CD4-positive, alpha-beta memory T cell (primary cell): Measurements from ENCODE around the gene CEP112. TPM values are rescaled to one million over a fixed set of nuclear protein-coding genes. Genes with fewer than 3 reads are reported as not detected.

ENCODE experiments used
- CTCF ChIA-PET: fragments of 350-600 bp; sonication (Branson Sonifier 250); formaldehyde crosslinking; loops from one replicate; lab custom pipeline; 2021; ENCODE audit warnings: inconsistent platforms; ENCODE audit not compliant: partially characterized antibody; lab: Charles Lee
- POLR2A ChIA-PET: fragments of 350-600 bp; sonication (Branson Sonifier 250); formaldehyde crosslinking; loops from one replicate; lab custom pipeline; 2021; ENCODE audit not compliant: partially characterized antibody; lab: Charles Lee
- DNase-seq, 5 donors: peaks; one replicate each; pipeline versions ENCODE4 v3.0.0 to v3.0.0-alpha.2; 2020 to 2022; ENCODE audit warnings: mixed read lengths in 1 of 5
- H3K27ac ChIP-seq: one replicate; pipeline ENCODE4 v1.7.0; 2013; ENCODE audit warnings: low read depth, low read length
- H3K27me3 ChIP-seq: 2 replicates; pipeline ENCODE4 v1.7.0; 2013; ENCODE audit warnings: mild to moderate bottlenecking, low read length, moderate library complexity; ENCODE audit not compliant: insufficient read depth
- H3K36me3 ChIP-seq: 2 replicates; pipeline ENCODE4 v1.7.0; 2013; ENCODE audit warnings: mild to moderate bottlenecking, low read length, moderate library complexity; ENCODE audit not compliant: insufficient read depth
- H3K4me1 ChIP-seq: 2 replicates; pipeline ENCODE4 v1.7.0; 2013; ENCODE audit warnings: mild to moderate bottlenecking, low read length, moderate library complexity; ENCODE audit not compliant: insufficient read depth
- H3K4me3 ChIP-seq, 2 donors: one replicate each; pipeline ENCODE4 v1.7.0; 2013; ENCODE audit warnings: low read length in 2 of 2, mild to moderate bottlenecking in 1 of 2
- H3K9me3 ChIP-seq, 2 donors: one replicate each; pipeline ENCODE4 v1.7.0; 2013; ENCODE audit warnings: low read length in 2 of 2, control low read depth in 1 of 2; ENCODE audit not compliant: control insufficient read depth in 1 of 2
- H3K27ac Mint-ChIP-seq, 7 donors: one replicate each; pipeline ENCODE4 v1.8.0; 2020 to 2021; ENCODE audit warnings: mixed read lengths in 7 of 7, mild to moderate bottlenecking in 6 of 7, inconsistent platforms in 3 of 7, moderate library complexity in 3 of 7
- H3K27me3 Mint-ChIP-seq, 2 donors: one replicate each; pipeline ENCODE4 v1.8.0; 2020 to 2021; ENCODE audit warnings: mixed read lengths in 2 of 2
- H3K36me3 Mint-ChIP-seq, 2 donors: one replicate each; pipeline ENCODE4 v1.8.0; 2020 to 2021; ENCODE audit warnings: mixed read lengths in 2 of 2, inconsistent platforms in 1 of 2, mild to moderate bottlenecking in 1 of 2
- H3K4me1 Mint-ChIP-seq, 4 donors: one replicate each; pipeline ENCODE4 v1.8.0; 2020 to 2021; ENCODE audit warnings: mixed read lengths in 4 of 4, mild to moderate bottlenecking in 1 of 4
- H3K4me3 Mint-ChIP-seq, 8 donors: one replicate each; pipeline ENCODE4 v1.8.0; 2020 to 2021; ENCODE audit warnings: mixed read lengths in 8 of 8, mild to moderate bottlenecking in 7 of 8, moderate library complexity in 6 of 8, inconsistent platforms in 3 of 8
- H3K9me3 Mint-ChIP-seq, 8 donors: one replicate each; pipeline ENCODE4 v1.8.0; 2020 to 2021; ENCODE audit warnings: mixed read lengths in 8 of 8, mild to moderate bottlenecking in 5 of 8, inconsistent platforms in 3 of 8, moderate library complexity in 1 of 8
- intact Hi-C: fragments of 100-400 bp; cut with micrococcal nuclease; formaldehyde crosslinking; loops from one replicate; pipeline ENCODE4 v1.15.1; 2023
- polyA plus RNA-seq, 2 donors: library from polyadenylated mRNA; unstranded; fragments of 300-500 nt; fragmentation: Illumina TruSeq; gene quantifications; one replicate each; pipeline ENCODE4 v1.2.3, GENCODE V29; 2021
- total RNA-seq, 2 experiments: library from RNA; stranded (reverse); gene quantifications; one replicate each; pipeline ENCODE4 v1.2.3, GENCODE V29; 2021

The CEP112 gene
- total and polyA plus RNA-seq, 4 experiments from 2014 or later = 0.34 to 3.9 (median 1.4) TPM

GRCh38 chr17:65898651-65899050 lies 293.3 kb downstream of the CEP112 start:
- Mint-ChIP-seq H3K9me3 (no peaks in the 10 kb centered on the region), H3K27ac (no peak overlapping the region), H3K36me3 (no peaks in the 10 kb centered on the region), H3K4me1 (no peaks in the 10 kb centered on the region), H3K27me3 (no peaks in the 10 kb centered on the region), H3K4me3 (no peak overlapping the region)
- ChIA-PET POLR2A (no interaction called here), CTCF (no interaction called here)
- intact Hi-C loops = no loop called here
- no peak overlapping the region for H3K4me3 ChIP-seq
- no peaks in the 10 kb centered on the region for H3K27me3 ChIP-seq
- H3K9me3 ChIP-seq = no peaks in the 10 kb centered on the region
- H3K4me1 ChIP-seq = no peaks in the 10 kb centered on the region
- no peaks in the 10 kb centered on the region for H3K36me3 ChIP-seq
- DNase-seq = no peak
- H3K27ac ChIP-seq = no peak overlapping the region

DNA sequence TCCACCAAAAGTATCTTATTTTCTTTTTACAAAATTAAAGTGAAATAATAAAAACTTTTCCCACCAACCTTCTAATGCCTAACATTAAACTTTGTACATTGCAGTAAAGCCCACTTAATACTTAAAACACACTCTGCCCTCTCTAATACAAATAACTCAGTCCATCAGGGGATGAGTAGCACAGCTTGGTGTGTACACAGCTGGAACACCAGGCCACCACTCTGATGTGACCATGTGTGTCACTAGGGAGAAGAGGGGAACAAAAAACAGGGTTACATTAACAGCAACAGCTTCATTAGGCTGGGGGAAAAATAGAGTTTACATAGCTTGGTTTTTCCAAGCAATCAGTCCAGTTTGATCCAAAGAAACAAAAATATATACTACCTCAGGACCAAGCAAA lies 295.0 kb downstream of the CEP112 start:
- intact Hi-C loops = no loop called here
- H3K4me1 ChIP-seq = no peaks in the 10 kb centered on the region
- no peaks in the 10 kb centered on the region for H3K9me3 ChIP-seq
- no peaks in the 10 kb centered on the region for H3K27me3 ChIP-seq
- POLR2A ChIA-PET = no interaction called here
- no peaks in the 10 kb centered on the region for H3K27me3 Mint-ChIP-seq
- no peak overlapping the region for H3K4me3 ChIP-seq
- no peak overlapping the region for H3K27ac Mint-ChIP-seq
- no peaks in the 10 kb centered on the region for H3K36me3 Mint-ChIP-seq
- CTCF ChIA-PET = no interaction called here
- H3K36me3 ChIP-seq = no peaks in the 10 kb centered on the region
- H3K27ac ChIP-seq = no peak overlapping the region
- no peak for DNase-seq
- H3K4me1 Mint-ChIP-seq = no peaks in the 10 kb centered on the region
- no peaks in the 10 kb centered on the region for H3K9me3 Mint-ChIP-seq
- H3K4me3 Mint-ChIP-seq = no peak overlapping the region

DNA sequence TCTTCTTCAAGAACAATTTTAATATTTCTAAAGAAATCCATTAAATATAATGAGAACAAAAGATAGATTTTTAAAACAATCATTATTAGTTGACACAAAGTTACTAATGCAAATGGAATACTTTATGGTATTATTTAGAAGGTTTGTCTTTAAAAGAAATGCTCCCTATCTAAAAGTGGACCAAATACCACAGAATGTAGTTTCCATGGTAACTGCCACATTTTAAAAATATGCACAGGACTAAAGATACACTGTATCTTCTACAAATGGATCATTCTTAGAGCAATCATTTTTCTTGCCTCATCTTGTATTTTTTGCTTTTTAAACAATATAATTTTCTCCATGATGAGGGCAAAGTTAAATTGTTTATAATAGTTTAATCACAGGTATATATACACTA lies 296.0 kb downstream of the CEP112 start:
- no peaks in the 10 kb centered on the region for H3K4me1 Mint-ChIP-seq
- no peaks in the 10 kb centered on the region for H3K9me3 Mint-ChIP-seq
- Histone ChIP-seq H3K4me3 (no peak overlapping the region), H3K27ac (no peak overlapping the region), H3K9me3 (no peaks in the 10 kb centered on the region), H3K4me1 (no peaks in the 10 kb centered on the region), H3K27me3 (no peaks in the 10 kb centered on the region), H3K36me3 (no peaks in the 10 kb centered on the region)
- ChIA-PET CTCF (no interaction called here), POLR2A (no interaction called here)
- H3K4me3 Mint-ChIP-seq = no peak overlapping the region
- no peaks in the 10 kb centered on the region for H3K36me3 Mint-ChIP-seq
- no peaks in the 10 kb centered on the region for H3K27me3 Mint-ChIP-seq
- no peak overlapping the region for H3K27ac Mint-ChIP-seq
- DNase-seq = no peak
- intact Hi-C loops = no loop called here

- Histone ChIP-seq H3K36me3 (no peaks in the 10 kb centered on the region), H3K4me1 (no peaks in the 10 kb centered on the region), H3K4me3 (no peak overlapping the region), H3K9me3 (no peaks in the 10 kb centered on the region), H3K27me3 (no peaks in the 10 kb centered on the region), H3K27ac (no peak overlapping the region)
- POLR2A ChIA-PET = no interaction called here
- H3K27ac Mint-ChIP-seq = no peak overlapping the region
- no peaks in the 10 kb centered on the region for H3K4me1 Mint-ChIP-seq
- H3K4me3 Mint-ChIP-seq = no peak overlapping the region
- H3K36me3 Mint-ChIP-seq = no peaks in the 10 kb centered on the region
- H3K9me3 Mint-ChIP-seq = no peaks in the 10 kb centered on the region
- CTCF ChIA-PET = no interaction called here
- intact Hi-C loops = no loop called here
- H3K27me3 Mint-ChIP-seq = no peaks in the 10 kb centered on the region
- no peak for DNase-seq
These were observed 298.1 kb downstream of the CEP112 start for GRCh38 chr17:65893692-65894279.

- Histone ChIP-seq H3K9me3 (no peaks in the 10 kb centered on the region), H3K27me3 (no peaks in the 10 kb centered on the region), H3K4me1 (no peaks in the 10 kb centered on the region), H3K4me3 (no peak overlapping the region), H3K27ac (no peak overlapping the region), H3K36me3 (no peaks in the 10 kb centered on the region)
- CTCF ChIA-PET = no interaction called here
- Mint-ChIP-seq H3K4me1 (no peaks in the 10 kb centered on the region), H3K9me3 (no peaks in the 10 kb centered on the region), H3K27me3 (no peaks in the 10 kb centered on the region), H3K36me3 (no peaks in the 10 kb centered on the region), H3K4me3 (no peak overlapping the region), H3K27ac (no peak overlapping the region)
- POLR2A ChIA-PET = no interaction called here
- DNase-seq = no peak
- intact Hi-C loops = no loop called here
These were observed 299.0 kb downstream of the CEP112 start for GRCh38 chr17:65892912-65893377.

DNA sequence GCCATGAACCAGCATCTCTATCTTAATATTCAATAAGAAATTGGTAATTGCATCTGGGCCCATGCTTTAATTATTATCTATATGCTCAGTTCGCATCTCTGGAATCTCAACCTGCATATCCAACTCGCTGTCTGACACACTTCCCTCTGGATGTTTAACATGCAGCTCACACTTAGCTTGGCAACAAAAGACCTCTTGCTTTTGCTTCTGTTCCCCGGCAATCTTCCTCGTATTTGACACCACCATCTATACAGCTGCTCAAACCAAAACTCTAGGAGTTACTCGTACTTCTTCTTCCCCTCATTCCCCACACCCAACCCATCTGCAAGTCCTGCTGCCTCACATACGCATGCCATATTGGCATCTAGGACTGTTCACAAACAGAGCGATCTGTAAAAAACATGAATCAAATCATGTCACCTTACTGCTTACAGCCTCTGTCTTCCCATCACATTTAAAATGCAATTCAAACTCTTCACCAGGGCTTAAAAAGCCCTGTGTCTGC lies 300.6 kb downstream of the CEP112 start:
- Mint-ChIP-seq H3K36me3 (no peaks in the 10 kb centered on the region), H3K4me3 (no peak overlapping the region), H3K9me3 (no peaks in the 10 kb centered on the region), H3K27me3 (no peaks in the 10 kb centered on the region), H3K4me1 (no peaks in the 10 kb centered on the region), H3K27ac (no peak overlapping the region)
- Histone ChIP-seq H3K4me1 (no peaks in the 10 kb centered on the region), H3K36me3 (no peaks in the 10 kb centered on the region), H3K27ac (no peak overlapping the region), H3K27me3 (no peaks in the 10 kb centered on the region), H3K9me3 (no peaks in the 10 kb centered on the region), H3K4me3 (no peak overlapping the region)
- no peak for DNase-seq
- intact Hi-C loops = no loop called here
- CTCF ChIA-PET = no interaction called here
- POLR2A ChIA-PET = no interaction called here

DNA sequence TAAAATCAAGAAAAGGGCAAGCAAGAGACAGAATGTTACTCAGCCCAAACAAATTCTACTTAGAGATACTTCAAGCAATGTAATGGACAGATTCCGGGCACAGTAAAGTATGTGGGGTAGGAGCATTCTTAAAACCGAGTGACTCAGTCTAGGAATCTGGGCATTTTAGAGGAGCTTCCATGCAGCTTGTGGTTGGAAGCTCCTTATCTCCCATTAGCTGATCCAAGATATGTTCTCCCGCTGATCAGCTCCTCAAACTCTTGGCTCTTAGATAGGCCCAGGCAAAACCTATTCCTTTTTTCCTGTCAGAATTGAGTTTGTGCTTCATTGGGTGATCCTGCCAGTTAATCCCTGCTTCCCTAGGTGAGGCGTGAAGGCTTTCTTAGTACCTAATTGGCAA lies 303.3 kb downstream of the CEP112 start:
- Mint-ChIP-seq H3K27me3 (no peaks in the 10 kb centered on the region), H3K9me3 (no peaks in the 10 kb centered on the region), H3K4me3 (no peak overlapping the region), H3K4me1 (no peaks in the 10 kb centered on the region), H3K36me3 (no peaks in the 10 kb centered on the region), H3K27ac (no peak overlapping the region)
- H3K27me3 ChIP-seq = no peaks in the 10 kb centered on the region
- H3K4me1 ChIP-seq = no peaks in the 10 kb centered on the region
- no peak overlapping the region for H3K27ac ChIP-seq
- no peak overlapping the region for H3K4me3 ChIP-seq
- POLR2A ChIA-PET = no interaction called here
- CTCF ChIA-PET = no interaction called here
- no peaks in the 10 kb centered on the region for H3K9me3 ChIP-seq
- H3K36me3 ChIP-seq = no peaks in the 10 kb centered on the region
- no peak for DNase-seq
- intact Hi-C loops = no loop called here
